GM12875 (cell line): Measurements from ENCODE around the gene FOXJ3.

ENCODE experiments used
- H3K4me3 ChIP-seq: one replicate; pipeline ENCODE4 v1.5.1; 2011; ENCODE audit warnings: low read depth, low read length, control low read depth
- TF ChIP-seq, protein P1 (sequence below): IDR thresholded peaks from 2 replicates; pipeline ENCODE4 v1.5.1; 2011; ENCODE audit warnings: low read depth, mild to moderate bottlenecking, control low read depth, inconsistent platforms, low read length, moderate library complexity, borderline replicate concordance; ENCODE audit not compliant: insufficient read depth

The FOXJ3 gene

DNA sequence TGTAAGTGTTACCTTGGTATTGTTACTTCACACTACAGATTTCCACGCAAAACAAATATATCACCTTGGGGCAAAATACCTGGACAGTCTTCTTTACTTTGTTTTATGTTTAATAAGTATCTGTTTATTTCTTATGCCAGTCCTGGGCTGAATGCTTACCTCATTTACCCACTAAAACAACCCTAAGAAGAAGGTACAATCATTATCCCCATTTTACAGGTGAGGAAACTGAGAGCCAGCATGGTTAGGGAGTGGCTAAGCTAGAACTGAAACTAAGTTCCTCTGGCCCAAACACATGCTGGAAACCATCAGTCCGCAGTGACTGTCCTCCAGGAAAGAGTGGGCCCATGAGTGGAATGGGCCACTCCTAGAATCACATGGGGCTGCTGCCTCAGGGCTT, 194.8 kb downstream of the FOXJ3 start:
- no peak overlapping the region for H3K4me3 ChIP-seq
- TF ChIP-seq, protein P1, sequence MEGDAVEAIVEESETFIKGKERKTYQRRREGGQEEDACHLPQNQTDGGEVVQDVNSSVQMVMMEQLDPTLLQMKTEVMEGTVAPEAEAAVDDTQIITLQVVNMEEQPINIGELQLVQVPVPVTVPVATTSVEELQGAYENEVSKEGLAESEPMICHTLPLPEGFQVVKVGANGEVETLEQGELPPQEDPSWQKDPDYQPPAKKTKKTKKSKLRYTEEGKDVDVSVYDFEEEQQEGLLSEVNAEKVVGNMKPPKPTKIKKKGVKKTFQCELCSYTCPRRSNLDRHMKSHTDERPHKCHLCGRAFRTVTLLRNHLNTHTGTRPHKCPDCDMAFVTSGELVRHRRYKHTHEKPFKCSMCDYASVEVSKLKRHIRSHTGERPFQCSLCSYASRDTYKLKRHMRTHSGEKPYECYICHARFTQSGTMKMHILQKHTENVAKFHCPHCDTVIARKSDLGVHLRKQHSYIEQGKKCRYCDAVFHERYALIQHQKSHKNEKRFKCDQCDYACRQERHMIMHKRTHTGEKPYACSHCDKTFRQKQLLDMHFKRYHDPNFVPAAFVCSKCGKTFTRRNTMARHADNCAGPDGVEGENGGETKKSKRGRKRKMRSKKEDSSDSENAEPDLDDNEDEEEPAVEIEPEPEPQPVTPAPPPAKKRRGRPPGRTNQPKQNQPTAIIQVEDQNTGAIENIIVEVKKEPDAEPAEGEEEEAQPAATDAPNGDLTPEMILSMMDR: no peak

DNA sequence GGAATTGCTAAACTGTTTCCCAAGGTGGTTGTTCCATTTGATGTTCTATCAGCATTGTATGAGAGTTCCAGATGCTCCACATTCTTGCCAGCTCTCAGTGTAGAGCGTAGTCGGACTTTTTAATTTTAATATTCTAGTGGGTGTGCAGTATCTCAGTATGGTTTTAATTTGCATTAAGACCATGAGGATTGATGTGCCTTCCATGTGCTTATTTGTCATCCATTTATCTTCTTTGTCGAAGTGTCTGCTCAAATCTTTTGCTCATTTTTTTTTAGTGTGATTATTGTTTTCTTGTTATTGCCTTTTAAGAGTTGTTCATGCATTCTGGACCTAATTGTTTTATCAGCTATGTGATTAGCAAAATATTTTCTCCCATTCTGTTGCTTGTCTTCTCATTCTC, 195.6 kb downstream of the FOXJ3 start:
- TF ChIP-seq, protein P1: no peak

DNA sequence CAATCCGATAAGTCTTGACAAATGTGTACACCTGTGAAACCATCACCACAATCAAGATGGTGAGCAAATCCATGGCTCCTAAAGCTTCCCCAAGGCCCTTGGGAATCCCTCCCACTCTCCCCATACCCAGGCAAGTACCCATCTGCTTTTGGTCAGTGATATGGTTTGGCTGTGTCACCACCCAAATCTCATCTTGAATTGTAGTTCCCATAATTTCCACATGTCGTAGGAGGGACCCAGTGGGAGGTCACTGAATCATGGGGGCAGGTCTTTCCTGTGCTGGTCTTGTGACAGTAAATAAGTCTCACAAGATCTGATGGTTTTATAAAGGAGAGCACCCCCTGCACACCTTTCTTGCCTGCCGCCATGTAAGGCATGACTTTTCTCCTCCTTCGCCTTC, 196.4 kb downstream of the FOXJ3 start:
- no peak overlapping the region for H3K4me3 ChIP-seq
- TF ChIP-seq, protein P1: no peak

More for the DNA sequence above, 195.6 kb downstream of the FOXJ3 start:
- no peak overlapping the region for H3K4me3 ChIP-seq

DNA sequence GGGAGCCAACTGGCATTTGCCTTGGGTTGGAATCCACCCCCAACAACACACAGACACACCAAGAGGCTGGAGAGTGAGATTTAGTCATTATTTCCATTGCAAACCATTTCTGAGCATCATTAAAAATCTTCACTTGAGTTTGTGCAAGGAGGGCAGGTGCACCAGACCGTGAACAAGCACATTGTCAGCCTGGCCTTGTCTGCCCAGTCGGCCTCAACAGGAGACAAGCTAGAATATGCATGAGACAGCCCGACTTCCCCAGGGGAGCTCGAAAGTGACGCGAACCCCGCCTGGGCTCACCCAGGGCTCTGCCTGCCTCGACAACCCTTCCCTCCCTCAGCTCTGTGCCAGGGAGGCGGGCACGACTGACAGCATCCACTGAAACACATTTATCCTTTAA, 197.3 kb downstream of the FOXJ3 start:
- TF ChIP-seq, protein P1: no peak

DNA sequence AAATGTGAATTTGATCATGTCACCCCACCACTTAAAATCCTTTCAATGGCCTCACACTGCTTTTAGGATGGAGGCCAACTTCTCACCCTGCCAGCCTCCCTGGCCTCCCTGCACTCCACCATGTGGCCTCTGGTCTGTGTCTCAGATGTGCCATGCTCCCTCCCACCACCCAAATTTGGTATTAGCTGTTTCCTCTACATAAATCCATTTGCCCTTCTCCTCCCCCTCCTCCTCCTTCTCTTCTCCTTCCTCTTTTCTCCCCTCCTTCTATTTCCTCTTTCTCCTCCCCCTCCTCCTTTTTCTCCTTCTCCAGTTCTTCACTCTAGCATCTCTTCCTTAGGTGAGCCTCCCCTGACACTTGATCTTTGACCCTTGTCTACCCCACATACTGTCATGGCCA, 198.6 kb downstream of the FOXJ3 start:
- TF ChIP-seq, protein P1: no peak
- H3K4me3 ChIP-seq: no peak overlapping the region

More for the DNA sequence above, 197.3 kb downstream of the FOXJ3 start:
- H3K4me3 ChIP-seq: no peak overlapping the region

DNA sequence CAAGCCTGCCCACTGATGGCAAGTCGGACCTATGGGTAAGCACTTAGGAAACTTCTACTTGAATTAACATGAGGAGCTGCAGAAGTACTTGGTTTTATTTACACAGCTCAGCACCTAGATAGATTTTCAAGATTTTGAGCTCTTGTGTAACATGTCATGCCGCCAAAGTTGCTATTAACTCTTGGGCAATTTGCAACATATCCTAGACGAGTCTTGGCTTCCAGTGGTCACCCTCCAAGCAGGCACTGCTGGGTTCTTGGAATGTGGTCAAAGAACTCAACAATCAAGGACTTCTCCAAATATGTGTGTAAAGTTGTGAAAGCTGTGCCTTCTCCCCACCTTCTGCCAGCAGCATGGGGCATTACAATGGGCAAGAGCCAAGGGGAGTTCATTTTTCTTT, 199.6 kb downstream of the FOXJ3 start:
- TF ChIP-seq, protein P1: no peak
- H3K4me3 ChIP-seq: no peak overlapping the region

DNA sequence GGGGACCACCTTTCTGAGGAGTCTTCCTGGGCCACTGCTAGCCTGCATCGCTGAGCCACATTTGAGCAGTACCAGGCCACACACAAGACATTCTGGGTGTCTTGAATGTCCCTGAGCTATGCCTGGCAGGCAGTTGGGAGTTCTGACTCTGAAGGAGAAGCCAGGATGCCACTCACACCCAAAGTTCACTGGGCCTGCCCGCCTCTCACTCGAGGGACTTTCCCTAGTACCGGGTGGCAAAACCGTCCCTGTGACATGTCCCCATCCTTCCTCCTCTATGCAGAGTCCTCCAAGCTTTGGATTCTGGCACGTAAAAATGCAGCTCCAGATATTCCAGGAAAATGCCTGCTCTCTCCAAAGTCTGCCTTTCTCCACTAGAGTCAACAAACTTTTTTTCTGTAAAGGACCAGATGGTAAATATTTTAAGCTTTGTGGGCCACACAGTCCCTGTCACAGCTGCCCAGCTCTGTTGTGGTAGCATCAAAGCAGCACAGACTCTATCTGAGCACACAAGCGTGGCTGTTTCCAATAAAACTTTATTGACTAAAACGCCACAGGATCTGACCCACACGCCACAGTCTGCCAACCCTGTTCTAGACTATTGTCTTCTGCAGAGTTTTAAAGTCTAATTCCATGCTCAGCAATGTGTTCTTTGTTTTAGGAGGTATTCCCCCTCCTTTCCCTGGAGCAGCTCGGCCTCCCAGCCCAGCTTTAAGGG, 201.1 kb downstream of the FOXJ3 start:
- TF ChIP-seq, protein P1: no peak
- H3K4me3 ChIP-seq: no peak overlapping the region
